Esophagus squamous epithelium (tissue), 4 donors: ENCODE measurements around the gene NBPF11.
"Not testable (repeated sequence)": the region's sequence is repeated elsewhere in the genome, so short reads cannot be mapped to it uniquely, and the experiment has no call there.

Experiments used
- POLR2A ChIP-seq, 4 donors: fragments of 450-650 bp; IDR thresholded peaks; one replicate each; pipeline ENCODE4 v1.6.1; 2017; ENCODE audit warnings: antibody characterized with exemption in 4 of 4, mild to moderate bottlenecking in 4 of 4, moderate library complexity in 3 of 4
- TF ChIP-seq, protein P1 (sequence below), 6 experiments: fragments of 450-650 bp in 4 of 6; fragments of 200-600 bp in 2 of 6; sonication (generic) in 2 of 6; IDR thresholded peaks; one replicate each; pipeline ENCODE4 v1.5.1; 2016 to 2019; ENCODE audit warnings: antibody characterized with exemption in 6 of 6, mild to moderate bottlenecking in 4 of 6, moderate library complexity in 4 of 6

DNA sequence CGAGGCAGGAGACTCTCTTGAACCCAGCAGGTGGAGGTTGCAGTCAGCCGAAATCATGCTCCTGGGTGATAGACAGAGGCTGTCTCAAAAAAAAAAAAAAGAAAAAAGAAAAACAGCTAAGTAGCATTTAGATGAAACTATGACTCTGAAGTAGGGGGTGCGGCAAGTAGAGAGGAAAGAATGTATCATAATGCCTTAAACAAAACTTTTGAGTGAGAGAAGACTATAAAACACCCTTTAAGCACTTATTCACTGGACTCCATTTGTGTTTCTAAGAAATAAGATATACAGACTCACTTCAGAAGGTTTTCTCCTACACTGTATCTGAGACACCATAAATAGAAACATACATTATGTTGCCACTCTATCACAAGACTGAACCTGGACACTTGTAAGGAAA, 74.6 kb downstream of the NBPF11 start:
- TF ChIP-seq, protein P1, sequence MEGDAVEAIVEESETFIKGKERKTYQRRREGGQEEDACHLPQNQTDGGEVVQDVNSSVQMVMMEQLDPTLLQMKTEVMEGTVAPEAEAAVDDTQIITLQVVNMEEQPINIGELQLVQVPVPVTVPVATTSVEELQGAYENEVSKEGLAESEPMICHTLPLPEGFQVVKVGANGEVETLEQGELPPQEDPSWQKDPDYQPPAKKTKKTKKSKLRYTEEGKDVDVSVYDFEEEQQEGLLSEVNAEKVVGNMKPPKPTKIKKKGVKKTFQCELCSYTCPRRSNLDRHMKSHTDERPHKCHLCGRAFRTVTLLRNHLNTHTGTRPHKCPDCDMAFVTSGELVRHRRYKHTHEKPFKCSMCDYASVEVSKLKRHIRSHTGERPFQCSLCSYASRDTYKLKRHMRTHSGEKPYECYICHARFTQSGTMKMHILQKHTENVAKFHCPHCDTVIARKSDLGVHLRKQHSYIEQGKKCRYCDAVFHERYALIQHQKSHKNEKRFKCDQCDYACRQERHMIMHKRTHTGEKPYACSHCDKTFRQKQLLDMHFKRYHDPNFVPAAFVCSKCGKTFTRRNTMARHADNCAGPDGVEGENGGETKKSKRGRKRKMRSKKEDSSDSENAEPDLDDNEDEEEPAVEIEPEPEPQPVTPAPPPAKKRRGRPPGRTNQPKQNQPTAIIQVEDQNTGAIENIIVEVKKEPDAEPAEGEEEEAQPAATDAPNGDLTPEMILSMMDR (IDR thresholded peaks at IDR 0.05) = not testable (repeated sequence)
- not testable (repeated sequence) for TF ChIP-seq POLR2A (IDR thresholded peaks at IDR 0.05)
